Lower lobe of right lung (tissue), 2 donors: ENCODE data around the gene ATXN1. TPM values are rescaled to one million over a fixed set of nuclear protein-coding genes. Genes with fewer than 3 reads are reported as not detected.

Experiments
- ATAC-seq, 2 donors: fragments of 200-7000 bp; cut with Tn5 transposase; one replicate each; pipeline ENCODE4 v1.9.1; 2020 to 2022; ENCODE audit warnings: mild to moderate bottlenecking in 2 of 2, moderate library complexity in 2 of 2
- DNase-seq: peaks from one replicate; pipeline ENCODE4 v3.0.0-alpha.2; 2020
- H3K27ac ChIP-seq: fragments of 200-600 bp; one replicate; pipeline ENCODE4 v1.8.0; 2022
- H3K27me3 ChIP-seq: fragments of 200-600 bp; one replicate; pipeline ENCODE4 v1.8.0; 2022; ENCODE audit warnings: low read depth
- H3K36me3 ChIP-seq: fragments of 200-600 bp; one replicate; pipeline ENCODE4 v1.8.0; 2022; ENCODE audit warnings: mild to moderate bottlenecking
- H3K4me1 ChIP-seq: fragments of 200-600 bp; one replicate; pipeline ENCODE4 v1.8.0; 2022
- H3K4me3 ChIP-seq: fragments of 200-600 bp; one replicate; pipeline ENCODE4 v1.8.0; 2022; ENCODE audit warnings: mild to moderate bottlenecking
- H3K9me3 ChIP-seq: fragments of 200-600 bp; one replicate; pipeline ENCODE4 v1.8.0; 2022
- intact Hi-C: fragments of 100-400 bp; cut with DNase I; formaldehyde crosslinking; loops from one replicate; pipeline ENCODE4 v1.11.0; 2022
- total RNA-seq: library from RNA; stranded (reverse); fragmentation: NEBNext Ultra II Directional; extraction: Animal tissue kit (Norgen Biotek cat#: 25700); gene quantifications from one replicate; pipeline ENCODE4 v1.2.1, GENCODE V29; 2021
- TF ChIP-seq, protein P1 (sequence below): fragments of 200-600 bp; IDR thresholded peaks from one replicate; pipeline ENCODE4 v1.8.0; 2022; ENCODE audit warnings: antibody characterized with exemption, mild to moderate bottlenecking
- donor health status: DM: no; HTN: yes; CAD: no; lungs with severe emphysema.

Gene ATXN1
- total RNA-seq, 1 donor from 2014 or later: 75.9 TPM

DNA sequence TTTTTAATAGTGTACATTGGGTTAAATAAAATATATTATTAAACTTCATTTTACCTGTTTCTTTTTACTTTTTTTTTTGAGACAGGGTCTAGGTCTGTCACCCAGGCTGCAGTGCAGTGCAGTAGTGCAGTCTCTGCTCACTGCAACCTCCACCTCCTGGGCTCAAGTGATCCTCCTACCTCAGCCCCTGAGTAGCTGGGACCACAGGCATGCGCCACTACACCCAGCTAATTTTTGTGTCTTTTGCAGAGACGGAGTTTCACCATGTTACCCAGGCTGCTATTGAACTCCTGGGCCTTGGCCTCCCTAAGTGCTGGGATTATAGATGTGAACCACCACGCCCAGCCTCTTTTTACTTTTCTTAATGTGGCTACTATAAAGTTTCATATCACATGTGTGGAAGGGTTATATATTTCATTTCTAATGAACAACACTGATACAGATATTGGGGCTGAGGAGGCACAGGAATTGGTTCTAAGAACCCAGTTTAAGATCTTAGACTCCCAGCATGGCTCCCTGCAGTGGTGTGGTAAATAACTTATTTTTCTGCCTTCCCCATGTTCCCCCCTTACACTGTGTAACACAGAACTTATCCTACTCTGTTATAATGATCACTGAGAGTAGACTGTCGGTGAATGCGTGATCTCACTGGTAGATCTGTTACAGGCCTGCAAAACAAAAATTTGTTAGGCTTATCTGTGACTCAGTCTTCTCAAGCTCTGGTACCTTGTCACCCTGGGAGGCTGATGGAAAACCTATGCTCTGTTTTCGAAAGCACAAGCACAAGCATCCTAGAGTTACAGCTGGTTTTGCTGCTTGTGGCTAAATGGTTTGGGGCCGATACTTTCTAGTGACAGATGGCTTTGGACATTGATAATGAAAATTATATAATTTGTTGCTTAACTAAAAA, 5.8 kb upstream of the ATXN1 start:
- DNase-seq (no peak), ATAC-seq (no peak)
- TF ChIP-seq, protein P1, sequence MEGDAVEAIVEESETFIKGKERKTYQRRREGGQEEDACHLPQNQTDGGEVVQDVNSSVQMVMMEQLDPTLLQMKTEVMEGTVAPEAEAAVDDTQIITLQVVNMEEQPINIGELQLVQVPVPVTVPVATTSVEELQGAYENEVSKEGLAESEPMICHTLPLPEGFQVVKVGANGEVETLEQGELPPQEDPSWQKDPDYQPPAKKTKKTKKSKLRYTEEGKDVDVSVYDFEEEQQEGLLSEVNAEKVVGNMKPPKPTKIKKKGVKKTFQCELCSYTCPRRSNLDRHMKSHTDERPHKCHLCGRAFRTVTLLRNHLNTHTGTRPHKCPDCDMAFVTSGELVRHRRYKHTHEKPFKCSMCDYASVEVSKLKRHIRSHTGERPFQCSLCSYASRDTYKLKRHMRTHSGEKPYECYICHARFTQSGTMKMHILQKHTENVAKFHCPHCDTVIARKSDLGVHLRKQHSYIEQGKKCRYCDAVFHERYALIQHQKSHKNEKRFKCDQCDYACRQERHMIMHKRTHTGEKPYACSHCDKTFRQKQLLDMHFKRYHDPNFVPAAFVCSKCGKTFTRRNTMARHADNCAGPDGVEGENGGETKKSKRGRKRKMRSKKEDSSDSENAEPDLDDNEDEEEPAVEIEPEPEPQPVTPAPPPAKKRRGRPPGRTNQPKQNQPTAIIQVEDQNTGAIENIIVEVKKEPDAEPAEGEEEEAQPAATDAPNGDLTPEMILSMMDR: no peak
- Histone ChIP-seq H3K4me1 (peaks cover 54% of the 10 kb centered on the region), H3K36me3 (no peaks in the 10 kb centered on the region), H3K27me3 (no peaks in the 10 kb centered on the region), H3K4me3 (no peak overlapping the region), H3K9me3 (no peaks in the 10 kb centered on the region), H3K27ac (no peak overlapping the region)
- intact Hi-C loops: no loop called here

DNA sequence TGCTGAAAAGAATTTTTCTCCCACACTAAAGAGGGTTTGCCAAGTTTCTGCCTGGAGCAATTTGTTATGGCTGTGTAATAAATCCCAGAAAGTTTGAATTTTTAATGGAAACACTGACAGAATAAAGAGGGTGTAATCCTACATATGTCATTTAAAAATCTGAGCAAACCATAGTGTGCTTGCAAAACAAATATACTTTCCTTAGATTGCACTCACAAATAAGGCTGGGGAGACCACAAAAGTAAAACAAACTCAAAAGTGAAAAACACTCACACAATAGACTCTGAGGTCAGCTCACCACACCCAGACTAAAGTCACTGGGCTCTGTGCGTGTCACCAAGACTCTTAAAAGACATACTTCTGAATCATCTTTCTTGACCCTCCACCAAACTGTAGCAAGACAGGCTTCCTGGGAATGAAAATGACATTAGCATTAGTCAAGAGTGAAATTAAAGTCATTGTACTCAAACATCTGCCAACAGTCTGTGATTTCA, 4.8 kb upstream of the ATXN1 start:
- Histone ChIP-seq H3K36me3 (no peaks in the 10 kb centered on the region), H3K4me1 (peaks cover 52% of the 10 kb centered on the region), H3K4me3 (no peak overlapping the region), H3K27ac (no peak overlapping the region), H3K27me3 (no peaks in the 10 kb centered on the region), H3K9me3 (no peaks in the 10 kb centered on the region)
- intact Hi-C loops: no loop called here
- no peak for DNase-seq
- TF ChIP-seq, protein P1: no peak
- no peak for ATAC-seq

DNA sequence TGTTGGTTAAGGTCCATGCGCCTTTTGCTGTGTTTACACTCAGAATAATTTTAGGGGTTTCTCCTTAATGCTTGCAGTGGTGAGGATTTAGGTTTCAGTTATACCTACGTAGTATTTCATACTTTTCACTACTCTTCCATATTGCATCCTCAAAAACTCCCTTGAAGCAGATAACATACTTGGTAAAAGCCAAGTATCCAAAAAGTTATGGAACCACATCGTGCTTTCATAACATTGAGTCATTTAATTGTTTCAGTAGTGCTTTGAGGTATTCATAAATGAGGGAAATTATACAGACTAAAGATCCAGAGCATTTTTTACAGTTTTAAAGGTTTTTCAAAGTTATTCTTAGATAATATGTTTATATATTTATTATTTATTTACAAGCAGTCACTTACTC, 4.0 kb upstream of the ATXN1 start:
- Histone ChIP-seq H3K4me1 (peaks cover 43% of the 10 kb centered on the region), H3K27me3 (no peaks in the 10 kb centered on the region), H3K4me3 (no peak overlapping the region), H3K9me3 (no peaks in the 10 kb centered on the region), H3K36me3 (no peaks in the 10 kb centered on the region), H3K27ac (no peak overlapping the region)
- TF ChIP-seq, protein P1: no peak
- DNase-seq (no peak), ATAC-seq (no peak)
- intact Hi-C loops: no loop called here

DNA sequence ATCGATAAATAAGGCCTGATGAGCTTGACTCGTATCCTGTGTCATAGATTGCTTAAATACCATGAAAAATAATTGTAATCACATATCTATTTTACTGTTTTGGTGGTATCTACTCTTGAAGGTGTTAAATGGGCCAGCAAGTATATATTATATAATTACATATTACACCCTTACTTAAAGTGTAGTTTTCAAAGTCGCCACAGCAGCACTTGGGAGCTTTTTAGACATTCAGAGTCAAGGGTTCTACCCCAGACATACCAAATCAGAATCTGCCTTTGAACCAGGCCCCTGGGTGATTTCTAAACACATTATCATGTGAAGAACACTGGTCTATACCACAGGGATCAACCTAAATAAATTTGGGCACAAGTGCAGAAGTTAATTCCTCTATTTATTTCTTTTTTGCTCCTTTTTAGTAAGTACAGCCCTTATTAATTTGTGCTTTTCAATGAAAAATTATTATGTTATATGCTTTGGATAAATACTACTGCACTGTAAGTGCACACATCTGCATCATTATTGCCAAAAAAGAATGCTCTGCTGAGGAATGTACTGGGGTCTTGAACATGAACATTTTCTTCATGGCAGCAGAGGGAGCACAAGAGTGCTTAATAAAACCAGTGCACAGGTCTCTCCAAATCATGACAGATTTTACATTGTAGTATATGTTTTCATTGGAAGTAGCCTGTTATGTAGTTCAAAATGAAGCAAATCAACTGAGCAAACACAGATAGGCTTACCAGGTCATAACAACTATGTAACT, 3.1 kb upstream of the ATXN1 start:
- ATAC-seq (no peak), DNase-seq (no peak)
- TF ChIP-seq, protein P1: peak; percentile 30
- Histone ChIP-seq H3K27me3 (no peaks in the 10 kb centered on the region), H3K27ac (no peak overlapping the region), H3K9me3 (no peaks in the 10 kb centered on the region), H3K4me3 (no peak overlapping the region), H3K36me3 (no peaks in the 10 kb centered on the region), H3K4me1 (peaks cover 35% of the 10 kb centered on the region)
- intact Hi-C loops: no loop called here

DNA sequence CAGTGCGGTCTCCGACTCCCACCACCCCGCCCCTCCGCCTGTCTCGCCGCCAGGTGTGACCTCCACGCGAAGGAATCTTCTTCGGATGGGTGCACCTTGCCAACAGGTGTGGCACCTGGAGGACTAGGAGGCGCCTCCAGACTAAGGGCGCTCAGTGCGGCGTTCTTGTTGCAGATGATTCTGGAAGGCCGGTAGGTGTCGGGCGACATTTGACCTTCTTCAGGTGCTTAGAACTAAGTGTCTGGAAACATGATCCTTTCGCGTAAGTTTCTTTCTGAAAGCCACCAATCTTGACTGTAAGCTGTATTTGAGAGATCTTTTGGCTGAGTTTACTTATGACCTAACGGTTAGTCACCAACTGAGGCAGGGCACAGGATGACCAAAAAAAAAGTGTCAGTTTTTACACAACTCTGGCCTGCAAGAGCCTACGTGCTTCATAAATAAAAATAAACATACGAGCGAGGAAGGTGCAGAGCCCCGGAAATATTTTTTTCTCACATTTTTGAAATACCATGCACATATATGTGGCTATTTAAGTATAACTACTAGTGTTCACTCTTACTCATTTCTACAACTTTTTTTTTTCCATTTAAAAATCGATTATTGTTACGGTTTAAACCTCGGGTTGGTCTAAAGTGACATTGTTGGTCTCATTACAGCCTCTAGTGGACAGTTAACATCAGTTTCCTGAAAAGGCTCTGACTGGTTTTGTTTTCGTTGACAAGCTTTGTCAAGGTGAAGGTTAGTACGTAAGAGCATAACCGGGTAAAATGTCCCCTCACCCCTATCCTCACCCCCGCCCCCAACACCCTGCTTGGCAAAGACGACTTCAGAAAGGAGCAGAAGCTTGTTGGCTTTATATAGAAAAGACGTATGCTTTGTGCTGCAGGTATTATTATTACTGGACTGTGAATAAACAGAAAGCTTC, 1.6 kb upstream of the ATXN1 start:
- H3K4me3 ChIP-seq: peak overlapping the region; percentile 73
- peak overlapping the region; percentile 89 for H3K27ac ChIP-seq
- ATAC-seq (peak; percentile 42 to 56), DNase-seq (peak; percentile 84)
- no peaks in the 10 kb centered on the region for H3K27me3 ChIP-seq
- TF ChIP-seq, protein P1: peak; percentile 68
- H3K9me3 ChIP-seq: no peaks in the 10 kb centered on the region
- H3K4me1 ChIP-seq: peaks cover 33% of the 10 kb centered on the region
- H3K36me3 ChIP-seq: no peaks in the 10 kb centered on the region
- intact Hi-C loops: no loop called here
